HEK293 (cell line): ENCODE data around the gene ITGA2B.

ENCODE experiments used
- ATF2 ChIP-seq: fragments of 450-650 bp; formaldehyde crosslinking; IDR thresholded peaks from 2 replicates; pipeline ENCODE4 v1.5.1; 2016; ENCODE audit warnings: missing biosample characterization, missing genetic modification characterization, low read depth
- CTCF ChIP-seq: fragments of 450-650 bp; formaldehyde crosslinking; IDR thresholded peaks from 2 replicates; pipeline ENCODE4 v1.5.1; 2016; ENCODE audit warnings: missing biosample characterization, missing genetic modification characterization
- GLI4 ChIP-seq: fragments of 450-650 bp; formaldehyde crosslinking; IDR thresholded peaks from 2 replicates; pipeline ENCODE4 v1.5.1; 2016; ENCODE audit warnings: missing biosample characterization, missing genetic modification characterization
- KLF16 ChIP-seq: fragments of 450-650 bp; formaldehyde crosslinking; IDR thresholded peaks from 2 replicates; pipeline ENCODE4 v1.5.1; 2017; ENCODE audit warnings: missing biosample characterization, missing genetic modification characterization
- REST ChIP-seq: fragments of 450-650 bp; formaldehyde crosslinking; IDR thresholded peaks from 2 replicates; pipeline ENCODE4 v1.5.1; 2016; ENCODE audit warnings: missing biosample characterization, missing genetic modification characterization
- YY1 ChIP-seq: fragments of 450-650 bp; formaldehyde crosslinking; IDR thresholded peaks from 2 replicates; pipeline ENCODE4 v1.5.1; 2018; ENCODE audit warnings: missing biosample characterization, missing genetic modification characterization
- ZBTB17 ChIP-seq: fragments of 450-650 bp; formaldehyde crosslinking; IDR thresholded peaks from 2 replicates; pipeline ENCODE4 v1.5.1; 2016; ENCODE audit warnings: missing biosample characterization, missing genetic modification characterization
- ZBTB21 ChIP-seq: fragments of 450-650 bp; formaldehyde crosslinking; IDR thresholded peaks from 2 replicates; pipeline ENCODE4 v1.5.1; 2017; ENCODE audit warnings: missing biosample characterization, missing genetic modification characterization
- ZBTB8A ChIP-seq: fragments of 450-650 bp; formaldehyde crosslinking; IDR thresholded peaks from 2 replicates; pipeline ENCODE4 v1.5.1; 2016; ENCODE audit warnings: missing biosample characterization, missing genetic modification characterization
- ZNF138 ChIP-seq: fragments of 450-650 bp; formaldehyde crosslinking; IDR thresholded peaks from 2 replicates; pipeline ENCODE4 v1.5.1; 2016; ENCODE audit warnings: missing biosample characterization, missing genetic modification characterization, borderline replicate concordance
- ZNF707 ChIP-seq: fragments of 450-650 bp; formaldehyde crosslinking; IDR thresholded peaks from 2 replicates; pipeline ENCODE4 v1.5.1; 2016; ENCODE audit warnings: missing biosample characterization, missing genetic modification characterization
- ZSCAN5A ChIP-seq: fragments of 450-650 bp; formaldehyde crosslinking; IDR thresholded peaks from 2 replicates; pipeline ENCODE4 v1.5.1; 2016; ENCODE audit warnings: missing biosample characterization, missing genetic modification characterization

GRCh38 chr17:44414394-44415155 lies 25.1 kb upstream of the ITGA2B start:
- TF ChIP-seq ZBTB21 (tag by site-specific recombination) (no peak), ZBTB17 (tag by site-specific recombination) (no peak), CTCF (tag by site-specific recombination) (no peak), ATF2 (tag by site-specific recombination) (no peak), REST (tag by site-specific recombination) (no peak), GLI4 (no peak), ZSCAN5A (tag by site-specific recombination) (no peak), ZNF138 (tag by site-specific recombination) (no peak), ZBTB8A (tag by site-specific recombination) (no peak), YY1 (tag by site-specific recombination) (no peak), KLF16 (tag by site-specific recombination) (no peak), ZNF707 (tag by site-specific recombination) (no peak)
